Renal cortex interstitium (tissue), 11 donors: Measurements from ENCODE around the gene CTNND2. TPM values are rescaled to one million over a fixed set of nuclear protein-coding genes. Genes with fewer than 3 reads are reported as not detected.
"Not testable (repeated sequence)": the region's sequence is repeated elsewhere in the genome, so short reads cannot be mapped to it uniquely, and the experiment has no call there.

Experiments
- DNase-seq, 11 donors: peaks; one replicate each; pipeline ENCODE4 v3.0.0-alpha.2; 2013; ENCODE audit warnings: low read depth in 9 of 11, low spot score in 4 of 11; ENCODE audit errors: extremely low read depth in 1 of 11
- polyA plus RNA-seq, 3 donors: library from polyadenylated mRNA; unstranded; fragments of 120-200 nt; gene quantifications; one replicate each; pipeline ENCODE4 v1.2.1, GENCODE V29; 2013; ENCODE audit not compliant: insufficient read length in 3 of 3

Gene CTNND2
- polyA plus RNA-seq, 3 donors = 2.0 to 2.4 (median 2.3) TPM

DNA sequence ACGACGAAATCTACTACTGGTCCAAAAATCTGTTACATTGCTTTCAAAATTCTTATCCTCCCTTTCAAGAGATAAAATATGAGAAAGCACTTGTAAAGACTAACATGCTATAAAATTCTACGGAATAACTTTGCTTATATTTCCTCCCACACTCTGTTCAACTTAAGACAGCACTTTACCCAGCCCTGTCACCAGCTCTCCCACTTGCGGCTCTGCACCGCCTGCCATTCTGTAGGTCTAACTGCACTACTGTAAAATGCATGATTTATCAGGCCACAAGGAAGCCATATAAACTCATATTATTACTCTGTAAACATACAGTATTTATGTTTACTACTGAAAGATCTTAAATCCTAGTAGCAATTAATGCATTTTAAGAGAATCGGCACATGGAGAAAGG lies 11.4 kb downstream of the CTNND2 start:
- no peak for DNase-seq

GRCh38 chr5:11890777-11891176 lies 13.5 kb downstream of the CTNND2 start:
- DNase-seq = no peak

DNA sequence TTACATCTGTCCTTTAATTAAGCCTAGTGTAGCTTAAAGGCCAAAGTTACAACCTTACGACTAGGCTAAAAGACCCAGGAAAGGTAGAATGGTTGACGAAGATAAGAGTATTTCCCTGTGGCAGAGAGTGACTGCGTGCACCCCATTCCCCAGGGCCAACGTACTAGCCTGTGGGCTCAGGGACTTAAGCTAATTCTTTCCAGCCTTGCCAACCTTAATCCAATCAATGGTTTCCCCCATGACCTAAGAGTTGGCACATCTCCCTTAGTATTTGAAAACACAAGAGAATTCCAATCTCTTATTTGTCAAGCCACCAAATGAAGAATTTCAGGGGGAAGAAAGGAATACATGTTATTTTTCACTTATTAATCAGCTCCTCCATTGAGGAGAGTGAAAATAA lies 16.0 kb downstream of the CTNND2 start:
- DNase-seq = no peak

- DNase-seq = no peak
Measured at GRCh38 chr5:11878814-11879213, 25.4 kb downstream of the CTNND2 start.

GRCh38 chr5:11873587-11873986 lies 30.7 kb downstream of the CTNND2 start:
- DNase-seq = no peak

DNA sequence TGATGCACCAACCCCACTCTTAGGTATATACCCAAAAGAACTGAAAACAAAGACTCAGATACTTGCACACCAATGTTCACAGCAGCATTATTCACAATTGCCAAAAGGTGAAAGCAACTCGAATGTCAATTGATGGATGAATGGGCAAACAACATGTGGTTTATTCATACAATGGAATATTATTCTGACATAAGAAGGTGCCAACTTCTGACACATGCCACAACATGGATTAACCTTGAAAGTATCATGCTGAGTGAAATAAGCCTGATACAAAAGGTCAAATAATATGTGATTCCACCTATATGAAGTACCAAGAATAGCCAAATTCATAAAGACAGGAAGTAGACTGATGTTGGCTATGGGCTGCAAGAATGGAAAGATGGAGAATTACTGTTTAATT lies 35.0 kb downstream of the CTNND2 start:
- no peak for DNase-seq

DNA sequence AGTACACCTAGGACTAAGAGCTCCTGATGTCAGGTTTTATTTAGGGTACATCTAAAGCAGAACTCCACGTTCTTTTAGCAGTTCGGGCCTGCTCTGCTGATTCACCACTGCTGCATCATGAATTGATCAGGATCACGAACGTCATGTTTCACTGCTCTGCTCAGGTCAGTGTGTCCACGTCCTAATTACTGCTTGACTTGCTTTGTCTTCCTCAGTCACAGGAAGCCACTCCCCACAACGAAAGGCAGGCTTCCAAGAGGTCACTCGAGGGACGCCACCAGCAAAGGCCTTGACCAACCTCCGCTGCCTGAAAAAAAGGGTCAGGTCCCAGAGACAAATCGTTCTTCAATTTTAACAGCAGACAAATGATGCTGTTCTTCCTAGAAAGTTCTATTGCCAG lies 40.3 kb downstream of the CTNND2 start:
- no peak for DNase-seq

GRCh38 chr5:11857391-11857790 lies 46.9 kb downstream of the CTNND2 start:
- DNase-seq = no peak

GRCh38 chr5:11854936-11855335 lies 49.3 kb downstream of the CTNND2 start:
- no peak for DNase-seq

DNA sequence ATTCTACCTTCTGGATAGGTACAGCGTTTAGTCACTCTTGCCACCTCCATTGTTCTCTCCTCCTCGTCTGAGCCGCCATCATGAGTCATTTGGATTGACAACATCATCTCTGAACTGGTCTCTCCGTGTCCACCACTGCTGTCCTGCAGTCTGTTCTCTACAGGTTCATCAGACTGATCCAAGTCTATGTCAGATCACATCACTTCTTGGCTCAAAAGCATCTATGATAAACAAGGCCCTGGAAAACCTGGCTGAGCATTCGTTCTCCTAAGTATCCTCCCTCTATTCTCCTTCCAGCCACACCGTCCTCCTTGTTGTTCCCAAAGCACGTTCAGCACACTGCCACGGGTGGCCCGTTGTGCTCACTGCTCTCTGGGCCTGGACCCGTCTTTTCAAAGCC lies 50.5 kb downstream of the CTNND2 start:
- DNase-seq = no peak

DNA sequence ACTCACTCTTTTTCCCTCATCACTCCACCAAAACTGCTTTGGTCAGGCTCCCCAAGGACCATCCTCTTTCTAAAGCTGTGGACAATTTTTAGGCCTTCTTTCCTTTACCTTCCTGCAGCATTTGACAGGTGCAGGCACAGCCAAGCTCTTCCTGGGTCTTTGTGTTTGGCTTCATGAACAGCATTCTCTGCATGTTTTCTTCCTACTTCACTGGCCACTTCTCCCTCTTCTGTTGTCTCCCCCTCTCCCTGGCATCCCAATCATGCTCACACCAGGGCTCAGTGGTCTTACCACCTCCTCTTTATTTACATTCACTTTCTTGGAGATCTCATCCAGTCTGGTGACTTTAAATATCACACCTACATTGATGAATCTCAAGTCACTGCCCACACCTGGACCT lies 51.1 kb downstream of the CTNND2 start:
- no peak for DNase-seq

- no peak for DNase-seq
Measured at GRCh38 chr5:11852717-11853087, 51.5 kb downstream of the CTNND2 start.

DNA sequence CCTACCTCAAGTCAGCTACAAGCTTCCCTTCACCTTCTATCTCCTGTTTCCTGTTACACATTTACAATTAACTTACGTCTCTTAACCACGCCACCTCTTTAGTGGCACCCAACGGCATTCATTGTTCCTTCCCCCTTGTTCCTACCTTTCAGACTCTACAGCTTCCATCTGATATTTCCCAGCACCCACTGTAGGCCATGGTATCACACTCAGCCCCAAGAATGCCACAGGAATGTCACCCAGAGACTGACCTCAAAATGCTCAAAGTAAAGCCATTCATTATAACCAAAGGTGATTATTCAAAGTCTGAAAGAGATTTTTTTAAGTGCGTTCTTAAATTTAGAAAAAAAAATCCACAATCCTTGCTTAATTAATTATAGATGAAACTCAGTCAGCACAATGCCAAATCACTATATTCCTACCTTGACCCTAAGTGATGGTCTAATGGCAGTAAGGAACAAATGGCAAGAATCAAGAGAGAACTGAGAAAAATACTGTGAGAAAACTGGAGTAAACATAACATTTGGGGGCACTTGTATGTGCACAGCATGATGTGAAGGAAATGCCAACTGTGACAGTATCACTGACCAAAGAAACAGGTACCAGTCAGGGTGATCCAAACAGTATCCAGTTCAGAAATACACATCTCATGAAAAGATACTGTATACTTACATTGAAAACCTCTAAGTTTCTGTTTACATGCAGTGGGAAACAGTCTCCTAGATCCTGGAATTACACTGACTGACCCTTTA lies 52.1 kb downstream of the CTNND2 start:
- no peak for DNase-seq

GRCh38 chr5:11851416-11851815 lies 52.8 kb downstream of the CTNND2 start:
- no peak for DNase-seq

- DNase-seq = not testable (repeated sequence)
Measured at GRCh38 chr5:11828566-11828965, 75.7 kb downstream of the CTNND2 start.

- DNase-seq = no peak
Measured at GRCh38 chr5:11822598-11822997, 81.6 kb downstream of the CTNND2 start.

- no peak for DNase-seq
Measured at GRCh38 chr5:11815916-11816315, 88.3 kb downstream of the CTNND2 start.

- DNase-seq = no peak
Measured at GRCh38 chr5:11815481-11815880, 88.8 kb downstream of the CTNND2 start.

- no peak for DNase-seq
Measured at GRCh38 chr5:11814373-11814772, 89.9 kb downstream of the CTNND2 start.

- no peak for DNase-seq
Measured at GRCh38 chr5:11809407-11809806, 94.8 kb downstream of the CTNND2 start.

DNA sequence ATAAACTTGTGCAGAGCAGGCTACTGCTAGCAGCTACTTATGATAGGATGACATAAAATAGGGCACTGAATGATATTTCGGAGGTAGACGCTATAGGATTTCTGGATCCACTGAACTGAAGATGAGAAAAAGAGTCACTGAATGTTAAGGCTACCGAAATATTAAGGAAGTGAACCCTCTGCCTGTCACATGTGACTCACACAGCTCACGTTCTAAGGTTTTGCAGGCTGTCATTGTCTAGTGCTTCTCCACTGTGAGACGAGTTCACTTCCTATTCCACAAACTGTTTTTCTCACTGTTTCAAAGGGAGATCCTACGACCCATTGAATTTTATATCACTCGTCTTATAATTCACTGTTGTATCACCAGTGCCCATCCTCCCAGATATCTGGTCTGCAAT lies 100.8 kb downstream of the CTNND2 start:
- DNase-seq = no peak
